ENCODE results near the gene CALD1.

CALD1 gene

DNA sequence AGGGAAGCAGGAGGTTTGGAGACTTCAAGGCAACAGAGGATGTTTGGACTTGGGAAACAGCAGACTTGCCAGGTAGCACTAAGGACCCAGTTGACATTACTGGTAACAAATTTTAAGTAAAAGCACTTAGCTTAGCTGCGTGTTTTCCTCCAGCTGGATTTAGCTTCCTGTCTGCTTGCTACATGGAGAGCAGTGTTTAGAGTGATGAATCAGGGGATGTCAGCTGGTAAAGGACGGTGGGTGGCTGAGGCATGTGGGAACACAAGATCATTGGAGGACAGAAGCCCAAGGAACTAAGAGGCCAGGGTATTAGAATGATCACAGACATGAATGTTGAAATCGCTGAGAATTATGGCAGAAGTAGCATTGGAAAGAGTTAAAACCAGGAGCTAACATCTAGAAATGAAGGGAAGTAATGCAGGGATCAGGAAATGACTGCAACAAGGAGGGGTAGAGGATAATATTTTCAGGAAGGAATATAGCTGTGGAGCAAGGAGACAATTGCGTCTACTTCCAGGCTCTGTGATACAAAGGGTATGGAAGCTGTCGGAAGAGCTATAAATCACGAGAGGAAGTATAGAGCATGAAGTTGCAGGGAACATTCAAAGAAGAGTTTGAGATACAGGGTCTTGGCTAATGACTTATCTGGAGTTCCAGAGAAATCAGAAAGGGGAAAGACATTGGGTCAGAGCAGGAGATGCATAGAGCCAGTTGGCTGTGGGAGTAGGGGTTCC is 34.4 kb downstream of the CALD1 start:
- TF ChIP-seq, protein P1, sequence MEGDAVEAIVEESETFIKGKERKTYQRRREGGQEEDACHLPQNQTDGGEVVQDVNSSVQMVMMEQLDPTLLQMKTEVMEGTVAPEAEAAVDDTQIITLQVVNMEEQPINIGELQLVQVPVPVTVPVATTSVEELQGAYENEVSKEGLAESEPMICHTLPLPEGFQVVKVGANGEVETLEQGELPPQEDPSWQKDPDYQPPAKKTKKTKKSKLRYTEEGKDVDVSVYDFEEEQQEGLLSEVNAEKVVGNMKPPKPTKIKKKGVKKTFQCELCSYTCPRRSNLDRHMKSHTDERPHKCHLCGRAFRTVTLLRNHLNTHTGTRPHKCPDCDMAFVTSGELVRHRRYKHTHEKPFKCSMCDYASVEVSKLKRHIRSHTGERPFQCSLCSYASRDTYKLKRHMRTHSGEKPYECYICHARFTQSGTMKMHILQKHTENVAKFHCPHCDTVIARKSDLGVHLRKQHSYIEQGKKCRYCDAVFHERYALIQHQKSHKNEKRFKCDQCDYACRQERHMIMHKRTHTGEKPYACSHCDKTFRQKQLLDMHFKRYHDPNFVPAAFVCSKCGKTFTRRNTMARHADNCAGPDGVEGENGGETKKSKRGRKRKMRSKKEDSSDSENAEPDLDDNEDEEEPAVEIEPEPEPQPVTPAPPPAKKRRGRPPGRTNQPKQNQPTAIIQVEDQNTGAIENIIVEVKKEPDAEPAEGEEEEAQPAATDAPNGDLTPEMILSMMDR (IDR thresholded peaks at IDR 0.05; ENCODE audit: low read depth, low read length) = no peak
- H3K4me3 ChIP-seq (ENCODE audit: low read depth, low read length) = no peak overlapping the region

DNA sequence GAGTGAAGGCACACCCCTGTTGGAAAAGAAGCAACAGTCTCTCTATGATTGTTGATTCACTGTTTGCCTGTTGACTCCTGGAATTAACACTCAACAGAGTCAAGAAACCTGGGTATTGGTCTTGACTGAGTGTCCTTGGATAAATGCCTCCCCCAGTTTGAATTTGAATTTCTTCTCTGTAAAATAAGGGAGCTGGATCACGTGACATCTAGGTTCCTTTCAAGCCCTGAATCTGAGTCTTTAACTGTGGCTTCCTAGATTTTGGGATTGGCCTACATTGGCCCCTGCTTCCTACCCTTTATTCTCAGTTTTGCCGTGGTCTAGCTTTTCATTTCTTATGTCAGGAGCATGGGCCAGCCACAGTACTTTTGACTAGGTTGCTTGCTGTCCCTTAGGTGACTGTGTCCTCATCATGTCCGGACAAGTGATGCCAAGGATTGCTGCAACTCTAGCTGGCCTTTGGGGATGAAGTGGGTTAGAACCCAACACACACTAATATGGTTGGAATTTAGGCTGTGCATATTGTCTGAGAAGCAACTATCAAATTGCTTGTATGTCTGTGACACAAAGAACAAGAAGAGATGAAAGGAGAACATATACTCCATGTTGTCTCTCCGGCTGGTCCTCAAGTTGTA is 35.4 kb downstream of the CALD1 start:
- TF ChIP-seq, protein P1 (IDR thresholded peaks at IDR 0.05; ENCODE audit: low read depth, low read length) = no peak
- no peak overlapping the region for H3K4me3 ChIP-seq (ENCODE audit: low read depth, low read length)

DNA sequence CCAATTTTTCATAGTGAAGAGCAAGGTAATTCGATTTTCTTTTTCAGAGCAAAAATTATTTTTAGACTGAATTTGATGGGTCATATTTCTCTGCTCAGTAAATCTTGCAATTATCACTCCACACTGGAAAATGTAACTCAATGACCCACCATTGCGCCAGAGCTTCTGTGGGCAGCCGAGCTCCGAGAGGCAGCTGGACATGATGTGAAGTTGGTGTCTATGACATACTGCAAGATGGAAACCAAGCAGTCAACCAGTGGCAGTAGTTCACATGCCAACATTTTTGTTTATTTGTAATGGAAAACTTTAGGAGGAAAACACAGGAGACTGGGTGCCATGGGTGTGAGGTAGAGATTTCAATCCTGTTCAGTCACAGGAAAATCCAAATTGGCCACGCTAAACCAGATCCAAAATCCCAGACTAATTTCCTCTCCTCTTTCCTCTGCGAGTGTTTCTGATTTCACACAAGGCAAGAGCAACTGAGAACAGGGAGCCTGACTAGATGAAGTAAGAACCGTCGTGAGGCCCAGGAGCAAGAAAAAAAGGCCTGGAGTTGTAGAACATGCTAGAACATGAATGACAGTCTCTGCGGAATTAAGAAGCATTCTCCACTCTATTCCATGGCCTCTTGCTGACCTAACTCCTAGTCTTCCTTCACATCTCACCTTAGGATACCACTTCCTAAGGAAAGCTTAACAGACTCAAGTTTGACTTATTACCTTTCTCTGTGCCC is 39.3 kb downstream of the CALD1 start:
- no peak overlapping the region for H3K4me3 ChIP-seq (ENCODE audit: low read depth, low read length)
- TF ChIP-seq, protein P1 (IDR thresholded peaks at IDR 0.05; ENCODE audit: low read depth, low read length) = no peak

DNA sequence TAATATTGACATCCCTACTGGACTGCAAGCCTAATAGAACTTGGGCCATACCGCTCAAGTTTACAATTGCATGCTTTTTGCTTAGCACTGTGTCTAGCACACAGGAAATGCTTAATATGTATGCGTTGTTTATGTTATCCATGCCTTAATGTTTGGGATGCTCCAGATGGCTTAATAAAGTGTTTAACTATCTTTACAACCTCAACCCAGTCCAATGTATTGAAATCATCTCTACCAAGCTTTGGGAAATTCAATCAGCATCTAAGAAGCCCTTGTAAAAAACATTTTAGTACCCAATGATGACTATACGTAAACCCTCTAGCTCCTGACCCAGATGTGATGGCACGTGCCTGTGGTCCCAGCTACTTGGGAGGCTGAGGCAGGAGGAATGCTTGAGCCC is 40.0 kb downstream of the CALD1 start:
- TF ChIP-seq, protein P1 (IDR thresholded peaks at IDR 0.05; ENCODE audit: low read depth, low read length) = no peak

DNA sequence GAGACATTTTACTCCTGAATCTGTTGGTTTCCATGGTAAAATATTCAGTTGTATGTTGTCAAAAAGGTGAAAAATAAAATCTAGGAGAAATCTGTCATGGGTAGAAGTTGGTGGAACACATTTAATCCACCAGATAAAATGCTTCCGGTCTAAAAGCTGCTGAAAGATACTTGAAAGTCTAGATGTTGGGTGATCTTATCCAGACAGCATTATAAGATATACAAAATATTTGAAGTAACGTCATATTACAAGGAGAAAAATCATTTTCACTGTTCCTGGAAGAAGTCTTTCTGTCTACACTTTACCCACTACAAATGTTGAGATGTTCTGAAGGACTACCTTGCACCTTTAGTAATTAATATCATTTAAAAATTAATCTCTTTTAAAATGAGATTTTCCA is 40.9 kb downstream of the CALD1 start:
- H3K4me3 ChIP-seq (ENCODE audit: low read depth, low read length) = no peak overlapping the region
- TF ChIP-seq, protein P1 (IDR thresholded peaks at IDR 0.05; ENCODE audit: low read depth, low read length) = no peak

More for the DNA sequence above, 40.0 kb downstream of the CALD1 start:
- no peak overlapping the region for H3K4me3 ChIP-seq (ENCODE audit: low read depth, low read length)

DNA sequence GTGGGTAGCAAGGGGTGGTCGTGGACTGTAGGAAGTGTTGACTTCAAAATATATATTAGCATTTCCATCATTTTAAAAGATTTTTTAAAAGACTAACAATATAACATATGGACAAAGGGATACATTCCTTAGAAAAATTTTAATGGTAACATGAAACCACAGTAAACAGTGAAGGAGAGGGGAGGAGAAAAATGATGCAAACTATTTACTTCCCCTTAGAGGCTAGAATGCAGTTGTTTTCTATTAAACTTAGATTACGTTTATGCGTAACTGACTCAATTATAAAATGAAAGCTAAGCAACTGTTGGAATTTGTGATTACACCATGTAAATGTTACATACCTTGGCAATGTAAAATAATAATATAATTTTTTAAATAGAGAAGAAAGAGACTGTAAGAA is 41.3 kb downstream of the CALD1 start:
- no peak overlapping the region for H3K4me3 ChIP-seq (ENCODE audit: low read depth, low read length)
- TF ChIP-seq, protein P1 (IDR thresholded peaks at IDR 0.05; ENCODE audit: low read depth, low read length) = no peak

DNA sequence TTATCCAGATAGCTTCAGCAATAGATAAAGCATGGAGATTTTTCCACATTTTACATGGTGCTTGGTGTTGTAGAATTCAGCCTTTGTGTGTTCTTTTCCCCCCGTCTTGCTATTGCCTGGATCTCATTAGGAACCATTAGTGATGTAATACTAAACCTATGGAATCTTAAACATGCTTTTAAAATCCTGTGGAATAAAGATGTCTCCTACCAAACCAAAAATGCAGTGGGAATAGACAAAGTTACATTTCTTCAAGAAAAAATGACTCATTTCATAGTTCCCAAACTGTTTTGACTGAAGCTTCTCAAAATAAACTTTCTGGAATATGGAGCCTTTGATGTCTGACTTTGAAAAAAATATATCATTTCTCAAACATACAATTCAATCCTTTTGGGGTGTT is 44.0 kb downstream of the CALD1 start:
- TF ChIP-seq, protein P1 (IDR thresholded peaks at IDR 0.05; ENCODE audit: low read depth, low read length) = no peak

More for the DNA sequence above, 44.0 kb downstream of the CALD1 start:
- no peak overlapping the region for H3K4me3 ChIP-seq (ENCODE audit: low read depth, low read length)
